Thyroid gland (tissue), 4 donors: ENCODE measurements around the gene ZC3H7B. TPM values are rescaled to one million over a fixed set of nuclear protein-coding genes. Genes with fewer than 3 reads are reported as not detected.

Experiments
- DNase-seq, 2 donors: peaks; one replicate each; pipeline ENCODE4 v3.0.0-alpha.2; 2019
- H3K27ac ChIP-seq, 3 donors: fragments of 200-600 bp; sonication (generic); 1 replicate in 2 of 3; 2 replicates in 1 of 3; pipeline ENCODE4 v1.5.1; 2016 to 2019; ENCODE audit warnings: mild to moderate bottlenecking in 1 of 3, moderate library complexity in 1 of 3
- H3K27me3 ChIP-seq: fragments of 200-600 bp; sonication (generic); one replicate; pipeline ENCODE4 v1.5.1; 2019
- H3K36me3 ChIP-seq, 2 donors: fragments of 200-600 bp; sonication (generic); one replicate each; pipeline ENCODE4 v1.5.1; 2016 to 2019
- H3K4me1 ChIP-seq, 2 donors: fragments of 200-600 bp; sonication (generic); one replicate each; pipeline ENCODE4 v1.5.1; 2017 to 2019
- H3K4me3 ChIP-seq, 3 donors: fragments of 200-600 bp; sonication (generic); replicated peaks in 1 of 3; 1 replicate in 2 of 3; 2 replicates in 1 of 3; pipeline ENCODE4 v1.5.1; 2016; ENCODE audit warnings: mild to moderate bottlenecking in 1 of 3
- H3K9me3 ChIP-seq: fragments of 200-600 bp; sonication (generic); one replicate; pipeline ENCODE4 v1.5.1; 2017
- CTCF ChIP-seq, 6 experiments: fragments of 200-600 bp in 3 of 6; fragments of 450-650 bp in 3 of 6; sonication (generic) in 3 of 6; IDR thresholded peaks; one replicate each; pipeline ENCODE4 v1.5.1; 2016 to 2019; ENCODE audit warnings: antibody characterized with exemption in 6 of 6, mild to moderate bottlenecking in 2 of 6, inconsistent platforms in 1 of 6, moderate library complexity in 1 of 6
- POLR2A ChIP-seq, 2 donors: fragments of 450-650 bp; IDR thresholded peaks; one replicate each; pipeline ENCODE4 v1.6.1; 2017; ENCODE audit warnings: antibody characterized with exemption in 2 of 2, mild to moderate bottlenecking in 2 of 2, moderate library complexity in 1 of 2
- WGBS, 2 donors: methylation state at CpG; one replicate each; pipeline ENCODE4 v1.1.5; 2017; 5-methylcytosine and 5-hydroxymethylcytosine counted together
- intact Hi-C: fragments of 100-400 bp; cut with DNase I; formaldehyde crosslinking; loops from one replicate; pipeline ENCODE4 v1.15.1; 2023
- total RNA-seq, 4 donors: library from RNA; depleted of rRNA; stranded (reverse); fragments of >200 nt; gene quantifications; one replicate each; pipeline ENCODE4 v1.2.3, GENCODE V29; 2016

The ZC3H7B gene
- total RNA-seq, 4 donors from 2014 or later = 77.7 to 100 (median 88.7) TPM

DNA sequence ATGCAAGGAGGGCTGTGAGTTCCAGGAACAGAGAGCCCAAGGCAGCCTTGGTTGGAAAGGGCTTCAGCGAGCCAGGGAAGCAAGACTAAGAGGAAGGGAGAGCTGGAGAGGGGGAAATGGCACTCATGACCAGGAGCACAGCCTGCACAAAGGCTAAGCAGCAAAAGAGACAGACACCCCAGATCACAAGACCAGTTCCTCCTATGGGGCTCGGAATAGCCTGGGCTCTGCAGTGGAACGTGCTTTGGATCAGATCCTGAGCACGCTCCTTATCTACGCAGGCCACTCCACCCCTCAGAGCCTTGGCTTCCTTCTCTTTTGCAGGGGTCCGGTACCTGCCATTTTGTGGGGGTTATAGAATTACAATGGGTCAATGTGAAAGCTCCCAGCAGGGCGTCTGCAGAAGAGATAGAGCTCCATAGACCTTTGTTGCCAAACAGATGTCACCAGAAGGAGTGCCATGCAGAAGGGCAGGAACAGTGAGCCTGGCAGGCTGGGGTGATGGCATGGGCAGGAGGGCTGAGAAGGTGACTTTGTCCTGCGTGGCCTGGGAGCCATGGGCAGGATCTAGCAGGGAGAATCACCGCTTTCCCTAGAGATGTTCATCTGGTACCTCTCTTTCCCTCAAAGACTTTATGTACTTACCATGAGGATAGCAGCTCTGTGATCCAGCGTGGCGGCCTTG lies 33.8 kb downstream of the ZC3H7B start:
- H3K9me3 ChIP-seq = no peaks in the 10 kb centered on the region
- H3K36me3 ChIP-seq = peaks cover 37 to 44% of the 10 kb centered on the region in 2 donors
- WGBS, 2 donors = 95 to 96% methylated on average over 11 of the region's 11 CpGs
- H3K27me3 ChIP-seq = no peaks in the 10 kb centered on the region
- H3K4me1 ChIP-seq = no peaks in the 10 kb centered on the region
- TF ChIP-seq CTCF (IDR thresholded peaks at IDR 0.05) = no peak
- TF ChIP-seq POLR2A (IDR thresholded peaks at IDR 0.05) = no peak
- no peak overlapping the region for H3K4me3 ChIP-seq
- no peak overlapping the region for H3K27ac ChIP-seq
- no peak for DNase-seq
- intact Hi-C loops = no loop called here

- no peak for TF ChIP-seq CTCF (IDR thresholded peaks at IDR 0.05)
- Histone ChIP-seq H3K27ac (no peak overlapping the region), H3K4me3 (no peak overlapping the region), H3K4me1 (no peaks in the 10 kb centered on the region), H3K27me3 (no peaks in the 10 kb centered on the region), H3K9me3 (no peaks in the 10 kb centered on the region), H3K36me3 (peaks cover 27 to 40% of the 10 kb centered on the region in 2 donors)
- DNase-seq = no peak
- WGBS, 2 donors = 84 to 91% methylated on average over 8 to 11 of the region's 14 CpGs
- intact Hi-C loops = no loop called here
These were observed 37.4 kb downstream of the ZC3H7B start for GRCh38 chr22:41338614-41339212.

- no peak for DNase-seq
- TF ChIP-seq CTCF (IDR thresholded peaks at IDR 0.05) = no peak
- no peak for TF ChIP-seq POLR2A (IDR thresholded peaks at IDR 0.05)
- no peaks in the 10 kb centered on the region for H3K9me3 ChIP-seq
- no peak overlapping the region for H3K27ac ChIP-seq
- intact Hi-C loops = no loop called here
- 95 to 97% methylated on average over 15 to 17 of the region's 18 CpGs for WGBS, 2 donors
- H3K27me3 ChIP-seq = no peaks in the 10 kb centered on the region
- no peak overlapping the region for H3K4me3 ChIP-seq
- H3K4me1 ChIP-seq = no peaks in the 10 kb centered on the region
- peaks cover 35 to 45% of the 10 kb centered on the region in 2 donors for H3K36me3 ChIP-seq
These were observed 38.5 kb downstream of the ZC3H7B start for GRCh38 chr22:41339823-41340222.

GRCh38 chr22:41340357-41340756 lies 39.0 kb downstream of the ZC3H7B start:
- intact Hi-C loops = no loop called here
- peaks cover 35 to 46% of the 10 kb centered on the region in 2 donors for H3K36me3 ChIP-seq
- no peak overlapping the region for H3K27ac ChIP-seq
- H3K27me3 ChIP-seq = no peaks in the 10 kb centered on the region
- H3K9me3 ChIP-seq = no peaks in the 10 kb centered on the region
- no peak for DNase-seq
- TF ChIP-seq CTCF (IDR thresholded peaks at IDR 0.05) (no peak), POLR2A (IDR thresholded peaks at IDR 0.05) (no peak)
- 69 to 100% methylated on average over 3 to 8 of the region's 11 CpGs for WGBS, 2 donors
- no peaks in the 10 kb centered on the region for H3K4me1 ChIP-seq
- no peak overlapping the region for H3K4me3 ChIP-seq

GRCh38 chr22:41341012-41341411 lies 39.7 kb downstream of the ZC3H7B start:
- TF ChIP-seq POLR2A (IDR thresholded peaks at IDR 0.05) (no peak), CTCF (IDR thresholded peaks at IDR 0.05) (no peak)
- Histone ChIP-seq H3K27ac (no peak overlapping the region), H3K27me3 (no peaks in the 10 kb centered on the region), H3K36me3 (peaks cover 40 to 53% of the 10 kb centered on the region in 2 donors), H3K4me1 (no peaks in the 10 kb centered on the region), H3K4me3 (no peak overlapping the region), H3K9me3 (no peaks in the 10 kb centered on the region)
- intact Hi-C loops = no loop called here
- 97 to 98% methylated on average over 5 to 6 of the region's 8 CpGs for WGBS, 2 donors
- DNase-seq = no peak
